Measurements from ENCODE around the gene ALDH1L1.

ALDH1L1 gene

GRCh38 chr3:126117212-126117611 lies 63.2 kb downstream of the ALDH1L1 start:
- no peak for DNase-seq

- no peak for DNase-seq
Observed at GRCh38 chr3:126116526-126116925, 63.9 kb downstream of the ALDH1L1 start.

GRCh38 chr3:126114443-126115386 lies 65.7 kb downstream of the ALDH1L1 start:
- DNase-seq: no peak

- no peak for DNase-seq
Observed at GRCh38 chr3:126113733-126114442, 66.5 kb downstream of the ALDH1L1 start.

- DNase-seq: no peak
Observed at GRCh38 chr3:126113238-126113555, 67.2 kb downstream of the ALDH1L1 start.

- DNase-seq: no peak
Observed at GRCh38 chr3:126112531-126113237, 67.7 kb downstream of the ALDH1L1 start.

GRCh38 chr3:126111566-126112475 lies 68.6 kb downstream of the ALDH1L1 start:
- no peak for DNase-seq

- no peak for DNase-seq
Observed at GRCh38 chr3:126111126-126111551, 69.2 kb downstream of the ALDH1L1 start.

GRCh38 chr3:126110431-126111125 lies 69.8 kb downstream of the ALDH1L1 start:
- DNase-seq: no peak

- DNase-seq: no peak
Observed at GRCh38 chr3:126109880-126110235, 70.5 kb downstream of the ALDH1L1 start.

GRCh38 chr3:126109146-126109879 lies 71.1 kb downstream of the ALDH1L1 start:
- no peak for DNase-seq

GRCh38 chr3:126108676-126109050 lies 71.7 kb downstream of the ALDH1L1 start:
- no peak for DNase-seq

- DNase-seq: no peak
Observed at GRCh38 chr3:126107957-126108675, 72.3 kb downstream of the ALDH1L1 start.

GRCh38 chr3:126107203-126107939 lies 73.0 kb downstream of the ALDH1L1 start:
- DNase-seq: no peak

GRCh38 chr3:126106336-126107202 lies 73.8 kb downstream of the ALDH1L1 start:
- DNase-seq: no peak

- no peak for DNase-seq
Observed at GRCh38 chr3:126105691-126106187, 74.6 kb downstream of the ALDH1L1 start.

GRCh38 chr3:126104742-126105605 lies 75.4 kb downstream of the ALDH1L1 start:
- no peak for DNase-seq

Measured in NCI-H2081 treated with DMSO at 0.1 percent for 48 hours (cell line).